Panc1 (cell line): ENCODE results near the gene RSRC2. TPM values are rescaled to one million over a fixed set of nuclear protein-coding genes. Genes with fewer than 3 reads are reported as not detected.
A peak's percentile ranks its signal among the peaks of the same experiment; 100 is the strongest.

ENCODE experiments used
- ATAC-seq: fragments of 200-7000 bp; cut with Tn5 transposase; 2 replicates; pipeline ENCODE4 v1.9.1; 2020; ENCODE audit warnings: mild to moderate bottlenecking, moderate library complexity
- BruUV-seq: library from RNA; stranded (reverse); fragments of 400-500 nt; replicated peaks from 2 replicates; lab custom pipeline; 2021; lab: Mats Ljungman, UMichigan
- CTCF ChIA-PET: fragments of 300-600 bp; sonication (Branson Sonifier 250); formaldehyde crosslinking; loops from one replicate; lab custom pipeline; 2022; ENCODE audit warnings: antibody characterized with exemption; lab: Charles Lee
- POLR2A ChIA-PET: fragments of 300-600 bp; sonication (Branson Sonifier 250); formaldehyde crosslinking; loops from one replicate; lab custom pipeline; 2022; ENCODE audit warnings: antibody characterized with exemption; lab: Charles Lee
- DNase-seq: peaks from one replicate; pipeline ENCODE4 v3.0.0-alpha.2; 2010; ENCODE audit warnings: low read depth, low spot score
- H3K27ac ChIP-seq: 2 replicates; pipeline ENCODE4 v1.5.1; 2011; ENCODE audit warnings: mild to moderate bottlenecking, low read length, inconsistent platforms
- H3K27me3 ChIP-seq: fragments of 200-500 bp; sonication (Bioruptor generic); 2 replicates; pipeline ENCODE4 v1.6.0; 2014; ENCODE audit warnings: low read length, inconsistent platforms; ENCODE audit not compliant: control insufficient read depth, insufficient read depth
- H3K36me3 ChIP-seq: fragments of 200-500 bp; sonication (Bioruptor generic); 2 replicates; pipeline ENCODE4 v1.5.1; 2014; ENCODE audit warnings: inconsistent platforms, mild to moderate bottlenecking, low read length, moderate library complexity; ENCODE audit not compliant: control insufficient read depth, insufficient read depth
- H3K4me1 ChIP-seq: 2 replicates; pipeline ENCODE4 v1.5.1; 2011; ENCODE audit warnings: inconsistent platforms, mild to moderate bottlenecking, low read length, moderate library complexity; ENCODE audit not compliant: control insufficient read depth, insufficient read depth
- H3K4me3 ChIP-seq, 2 experiments: 2 replicates each; pipeline ENCODE4 v1.5.1; 2011 to 2012; ENCODE audit warnings: low read depth in 2 of 2, low read length in 2 of 2, mild to moderate bottlenecking in 2 of 2, inconsistent platforms in 1 of 2, moderate library complexity in 1 of 2
- H3K9me3 ChIP-seq: fragments of 200-500 bp; sonication (Bioruptor generic); 2 replicates; pipeline ENCODE4 v1.5.1; 2014; ENCODE audit warnings: low read depth, mild to moderate bottlenecking, inconsistent platforms, low read length, moderate library complexity; ENCODE audit not compliant: control insufficient read depth, insufficient read depth
- POLR2AphosphoS5 ChIP-seq: IDR thresholded peaks from 2 replicates; pipeline ENCODE4 v1.6.1; 2012; ENCODE audit warnings: mild to moderate bottlenecking, low read depth, low read length, moderate library complexity
- REST ChIP-seq, 2 experiments: IDR thresholded peaks; 2 replicates each; pipeline ENCODE4 v1.6.1; 2011 to 2012; ENCODE audit warnings: low read depth in 2 of 2, control low read depth in 1 of 2, low read length in 1 of 2, mild to moderate bottlenecking in 1 of 2, moderate library complexity in 1 of 2; ENCODE audit not compliant: insufficient read depth in 1 of 2
- SIN3A ChIP-seq: IDR thresholded peaks from 2 replicates; pipeline ENCODE4 v1.6.1; 2012; ENCODE audit warnings: low read depth, mild to moderate bottlenecking, low read length, moderate library complexity, borderline replicate concordance; ENCODE audit not compliant: insufficient read depth
- TCF7L2 ChIP-seq: IDR thresholded peaks from 2 replicates; pipeline ENCODE4 v1.6.1; 2011; ENCODE audit warnings: mild to moderate bottlenecking, low read depth, low read length, inconsistent platforms
- in situ Hi-C: cut with HindIII; loops from 2 replicates; pipeline ENCODE4 v1.10.0; 2016; ENCODE audit warnings: low sequenced_read_pairs, low pct_unique_long_range_greater_than_20kb
- intact Hi-C: fragments of 100-400 bp; cut with micrococcal nuclease; formaldehyde crosslinking; loops from one replicate; pipeline ENCODE4 v1.10.0; 2022; ENCODE audit not compliant: unreplicated experiment
- total RNA-seq: library from RNA; stranded (reverse); gene quantifications from one replicate; pipeline ENCODE4 v1.2.1, GENCODE V29; 2021; ENCODE audit not compliant: unreplicated experiment
- TF ChIP-seq, protein P1 (sequence below): fragments of 450-650 bp; IDR thresholded peaks from 2 replicates; pipeline ENCODE4 v1.5.1; 2017; ENCODE audit warnings: mild to moderate bottlenecking

The RSRC2 gene
- total RNA-seq, 1 experiment from 2014 or later, result 57.8 TPM

DNA sequence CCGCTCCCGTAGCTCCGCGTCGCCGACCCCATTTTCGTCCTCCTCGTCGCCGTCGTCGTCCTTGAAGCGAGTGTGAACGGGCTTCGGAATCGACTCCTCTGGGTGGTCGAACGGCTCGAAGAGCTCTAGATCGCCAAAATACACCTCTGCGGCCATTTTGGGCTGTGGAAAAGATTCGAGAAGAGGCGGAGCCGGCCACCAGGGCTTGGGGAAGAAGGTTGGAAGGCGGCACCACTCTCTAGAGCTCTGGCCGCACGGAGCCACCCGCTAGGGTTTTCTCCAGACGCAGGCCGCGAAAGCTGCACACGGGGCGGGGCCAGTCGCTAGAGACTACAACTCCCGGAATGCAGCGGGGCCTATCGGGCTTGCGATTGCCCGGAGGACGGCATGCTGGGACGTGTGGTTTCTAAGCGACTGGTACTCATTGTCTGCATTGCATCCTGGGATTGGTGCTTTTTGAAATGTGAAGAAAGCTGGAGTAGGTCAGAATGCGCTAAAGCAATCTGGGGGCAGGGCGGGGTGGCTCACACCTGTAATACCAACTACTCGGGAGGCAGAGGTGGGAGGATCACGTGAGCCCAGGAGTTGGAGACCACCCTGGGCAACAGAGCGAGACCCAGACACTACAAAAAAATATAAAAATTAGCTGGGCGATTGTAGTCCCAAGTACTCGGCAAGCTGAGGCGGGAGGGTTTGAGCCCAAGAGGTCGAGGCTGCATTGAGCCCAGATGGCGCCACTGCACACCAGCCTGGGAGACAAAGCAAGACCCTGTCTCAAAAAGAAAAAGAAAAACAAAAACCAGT, 25.8 kb downstream of the RSRC2 start, which contains the start of gene ZCCHC8:
ZCCHC8 (minus strand) TSS at position 248 of the 804 bp plus-strand sequence; CDS start at position 156, 92 bp downstream.
- intact Hi-C loops, result no loop called here
- H3K27ac ChIP-seq, result peak within 1 kb of the TSS; percentile 96

More for the DNA sequence above, 25.8 kb downstream of the RSRC2 start, which contains the start of gene ZCCHC8:
- H3K4me3 ChIP-seq, result peak within 1 kb of the TSS; percentile 72 to 88
- no TSS peak for BruUV-seq
- ATAC-seq, result peak; percentile 96
- ChIA-PET POLR2A (interaction anchor here (0.5 to 1.6 kb wide), 7 partner anchors 25 to 650 kb away, joined by 3 to 7 read pairs (median 3); partner anchors contain the start of gene PITPNM2), CTCF (interaction anchor here (0.6 kb wide), 2 partner anchors 29 to 261 kb away, joined by 3 to 6 read pairs; no protein-coding TSS in a partner anchor)
- no peaks in the 10 kb centered on the region for H3K27me3 ChIP-seq
- TF ChIP-seq, protein P1, sequence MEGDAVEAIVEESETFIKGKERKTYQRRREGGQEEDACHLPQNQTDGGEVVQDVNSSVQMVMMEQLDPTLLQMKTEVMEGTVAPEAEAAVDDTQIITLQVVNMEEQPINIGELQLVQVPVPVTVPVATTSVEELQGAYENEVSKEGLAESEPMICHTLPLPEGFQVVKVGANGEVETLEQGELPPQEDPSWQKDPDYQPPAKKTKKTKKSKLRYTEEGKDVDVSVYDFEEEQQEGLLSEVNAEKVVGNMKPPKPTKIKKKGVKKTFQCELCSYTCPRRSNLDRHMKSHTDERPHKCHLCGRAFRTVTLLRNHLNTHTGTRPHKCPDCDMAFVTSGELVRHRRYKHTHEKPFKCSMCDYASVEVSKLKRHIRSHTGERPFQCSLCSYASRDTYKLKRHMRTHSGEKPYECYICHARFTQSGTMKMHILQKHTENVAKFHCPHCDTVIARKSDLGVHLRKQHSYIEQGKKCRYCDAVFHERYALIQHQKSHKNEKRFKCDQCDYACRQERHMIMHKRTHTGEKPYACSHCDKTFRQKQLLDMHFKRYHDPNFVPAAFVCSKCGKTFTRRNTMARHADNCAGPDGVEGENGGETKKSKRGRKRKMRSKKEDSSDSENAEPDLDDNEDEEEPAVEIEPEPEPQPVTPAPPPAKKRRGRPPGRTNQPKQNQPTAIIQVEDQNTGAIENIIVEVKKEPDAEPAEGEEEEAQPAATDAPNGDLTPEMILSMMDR, result no peak
- no peak for TF ChIP-seq TCF7L2
- peak; percentile 71; the same call in 1 of the 2 replicates for TF ChIP-seq POLR2AphosphoS5
- TF ChIP-seq REST (IDR thresholded peaks at IDR 0.05; ENCODE audit: insufficient read depth in 1 of 2, low read depth in 2 of 2, low read length in 1 of 2), result no peak
- TF ChIP-seq SIN3A, result 0 out of 2 replicates have a peak, but pooled peaks have one; percentile 12
- H3K4me1 ChIP-seq, result peaks cover 6% of the 10 kb centered on the region
- DNase-seq, result peak; percentile 87
- peaks cover 18% of the 10 kb centered on the region for H3K36me3 ChIP-seq
- H3K9me3 ChIP-seq, result no peaks in the 10 kb centered on the region
- in situ Hi-C loops, result no loop called here
